ENCODE data around the gene ARHGAP5. TPM values are rescaled to one million over a fixed set of nuclear protein-coding genes. Genes with fewer than 3 reads are reported as not detected.

Gene ARHGAP5
- total RNA-seq, 1 donor from 2014 or later: 114 TPM

GRCh38 chr14:32208490-32208889 lies 131.4 kb downstream of the ARHGAP5 start:
- H3K36me3 Mint-ChIP-seq (ENCODE audit: low read depth): no peaks in the 10 kb centered on the region
- H3K4me1 Mint-ChIP-seq: peaks cover 8% of the 10 kb centered on the region
- H3K9me3 Mint-ChIP-seq: no peaks in the 10 kb centered on the region
- peaks cover 16% of the 10 kb centered on the region for H3K27me3 Mint-ChIP-seq (ENCODE audit: low read depth)
- no peak overlapping the region for H3K27ac Mint-ChIP-seq (ENCODE audit: unreplicated experiment)
- no peak overlapping the region for H3K4me3 Mint-ChIP-seq
- no peak for TF ChIP-seq CTCF (conservative IDR thresholded peaks at IDR 0.05)
- no peak for DNase-seq (ENCODE audit: low read depth, low spot score)

Other genes starting within 250 kb of the ARHGAP5 start
- not detected in 2 replicates for gene RNU6-7, start 124.7 kb downstream of the ARHGAP5 start, total RNA-seq
- not detected in 2 replicates for gene RNU6-8, start 126.0 kb downstream of the ARHGAP5 start, total RNA-seq

All from neural crest cell (in vitro differentiated cells).